ENCODE measurements around the gene MCL1.

The MCL1 gene

GRCh38 chr1:150555198-150555970 lies 24.0 kb downstream of the MCL1 start:
- DNase-seq: no peak

GRCh38 chr1:150554086-150554452 lies 25.3 kb downstream of the MCL1 start:
- no peak for DNase-seq

GRCh38 chr1:150553392-150554085 lies 25.9 kb downstream of the MCL1 start:
- no peak for DNase-seq

GRCh38 chr1:150552911-150553289 lies 26.5 kb downstream of the MCL1 start:
- DNase-seq: no peak

GRCh38 chr1:150552128-150552910 lies 27.1 kb downstream of the MCL1 start:
- no peak for DNase-seq

- DNase-seq: no peak
Measured at GRCh38 chr1:150551784-150552127, 27.7 kb downstream of the MCL1 start.

- no peak for DNase-seq
Measured at GRCh38 chr1:150551051-150551783, 28.2 kb downstream of the MCL1 start.

GRCh38 chr1:150550222-150551050 lies 29.0 kb downstream of the MCL1 start:
- DNase-seq: no peak

GRCh38 chr1:150549496-150550221 lies 29.8 kb downstream of the MCL1 start:
- no peak for DNase-seq

GRCh38 chr1:150548632-150549495 lies 30.5 kb downstream of the MCL1 start, which contains the start of gene ADAMTSL4:
TSS of gene ADAMTSL4 (plus strand) at chr1:150549408. CDS start at chr1:150552289, 2,881 bp downstream.
- DNase-seq: no peak

GRCh38 chr1:150548324-150548631 lies 31.1 kb downstream of the MCL1 start:
- DNase-seq: no peak

GRCh38 chr1:150546294-150546937 lies 33.0 kb downstream of the MCL1 start:
- no peak for DNase-seq

- DNase-seq: no peak
Measured at GRCh38 chr1:150545486-150546032, 33.9 kb downstream of the MCL1 start.

GRCh38 chr1:150544204-150544603 lies 35.2 kb downstream of the MCL1 start:
- DNase-seq: no peak

- no peak for DNase-seq
Measured at GRCh38 chr1:150543500-150544143, 35.8 kb downstream of the MCL1 start.

- DNase-seq: no peak
Measured at GRCh38 chr1:150537732-150538684, 41.4 kb downstream of the MCL1 start.

GRCh38 chr1:150536836-150537731 lies 42.3 kb downstream of the MCL1 start:
- DNase-seq: no peak

All from NCI-H1048 (cell line).